PC-3 (cell line): ENCODE results near the gene OSBPL6.

Source experiments
- EZH2 ChIP-seq: fragments of 300-600 bp; sonication (generic); IDR thresholded peaks from one replicate; pipeline ENCODE4 v1.6.1; 2017; ENCODE audit warnings: antibody characterized with exemption, mild to moderate bottlenecking, low read length; ENCODE audit not compliant: unreplicated experiment
- EZH2phosphoT487 ChIP-seq: fragments of 300-600 bp; sonication (generic); IDR thresholded peaks from 2 replicates; pipeline ENCODE4 v1.6.1; 2018; ENCODE audit warnings: mild to moderate bottlenecking, antibody characterized with exemption, low read length, borderline replicate concordance
- TF ChIP-seq, protein P1 (sequence below): fragments of 300-600 bp; sonication (generic); conservative IDR thresholded peaks from 2 replicates; pipeline ENCODE4 v1.5.1; 2017; ENCODE audit warnings: antibody characterized with exemption, low read depth, mild to moderate bottlenecking, low read length

DNA sequence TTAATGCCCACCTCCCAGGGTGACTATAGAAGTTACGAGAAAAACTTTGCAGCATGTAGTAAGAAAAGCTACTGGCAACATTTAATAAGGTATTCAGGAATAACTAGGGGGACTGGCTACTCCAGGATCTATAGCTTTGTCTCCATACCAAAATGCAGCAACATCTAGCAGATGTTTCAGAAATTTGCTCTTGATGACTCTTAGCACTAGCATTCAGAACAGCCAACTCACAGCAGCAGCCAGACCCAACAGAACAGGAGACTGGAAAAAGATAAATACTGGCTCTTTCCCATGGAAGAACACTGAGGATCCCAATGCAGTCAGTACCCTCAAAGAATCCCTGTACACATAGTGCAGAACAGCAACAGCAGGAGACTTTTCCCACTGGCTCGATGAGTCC, 151.6 kb downstream of the OSBPL6 start:
- TF ChIP-seq, protein P1, sequence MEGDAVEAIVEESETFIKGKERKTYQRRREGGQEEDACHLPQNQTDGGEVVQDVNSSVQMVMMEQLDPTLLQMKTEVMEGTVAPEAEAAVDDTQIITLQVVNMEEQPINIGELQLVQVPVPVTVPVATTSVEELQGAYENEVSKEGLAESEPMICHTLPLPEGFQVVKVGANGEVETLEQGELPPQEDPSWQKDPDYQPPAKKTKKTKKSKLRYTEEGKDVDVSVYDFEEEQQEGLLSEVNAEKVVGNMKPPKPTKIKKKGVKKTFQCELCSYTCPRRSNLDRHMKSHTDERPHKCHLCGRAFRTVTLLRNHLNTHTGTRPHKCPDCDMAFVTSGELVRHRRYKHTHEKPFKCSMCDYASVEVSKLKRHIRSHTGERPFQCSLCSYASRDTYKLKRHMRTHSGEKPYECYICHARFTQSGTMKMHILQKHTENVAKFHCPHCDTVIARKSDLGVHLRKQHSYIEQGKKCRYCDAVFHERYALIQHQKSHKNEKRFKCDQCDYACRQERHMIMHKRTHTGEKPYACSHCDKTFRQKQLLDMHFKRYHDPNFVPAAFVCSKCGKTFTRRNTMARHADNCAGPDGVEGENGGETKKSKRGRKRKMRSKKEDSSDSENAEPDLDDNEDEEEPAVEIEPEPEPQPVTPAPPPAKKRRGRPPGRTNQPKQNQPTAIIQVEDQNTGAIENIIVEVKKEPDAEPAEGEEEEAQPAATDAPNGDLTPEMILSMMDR = no peak
- TF ChIP-seq EZH2phosphoT487 (no peak), EZH2 (no peak)
